HL-60 (cell line): ENCODE measurements around the gene KCNT1.

Experiments used
- DNase-seq, 2 experiments: peaks; one replicate each; pipeline ENCODE4 v3.0.0-alpha.2; 2010 to 2020; ENCODE audit warnings: low read depth in 1 of 2, low spot score in 1 of 2
- H3K27ac ChIP-seq: fragments of 250-450 bp; sonication (Bioruptor Pico); replicated peaks from 2 replicates; pipeline ENCODE4 v1.5.1; 2020; ENCODE audit warnings: mild to moderate bottlenecking, moderate library complexity
- H3K27me3 ChIP-seq: fragments of 250-450 bp; sonication (Bioruptor Pico); 2 replicates; pipeline ENCODE4 v1.5.1; 2021; ENCODE audit warnings: mild to moderate bottlenecking, moderate library complexity; ENCODE audit not compliant: insufficient read depth, poor library complexity, severe bottlenecking
- H3K4me3 ChIP-seq: replicated peaks from 2 replicates; pipeline ENCODE4 v1.5.1; 2011; ENCODE audit warnings: mild to moderate bottlenecking, control low read depth, low read length; ENCODE audit not compliant: insufficient read depth
- CTCF ChIP-seq: IDR thresholded peaks from one replicate; pipeline ENCODE4 v1.5.1; 2011; ENCODE audit warnings: low read length, control low read depth, inconsistent platforms; ENCODE audit not compliant: insufficient read depth
- GABPA ChIP-seq: IDR thresholded peaks from 2 replicates; pipeline ENCODE4 v1.6.1; 2012; ENCODE audit warnings: low read depth
- POLR2AphosphoS5 ChIP-seq: IDR thresholded peaks from 2 replicates; pipeline ENCODE4 v1.6.1; 2012; ENCODE audit warnings: low read depth
- REST ChIP-seq: IDR thresholded peaks from 2 replicates; pipeline ENCODE4 v1.6.1; 2012; ENCODE audit warnings: low read depth; ENCODE audit not compliant: insufficient replicate concordance
- SPI1 ChIP-seq: IDR thresholded peaks from 2 replicates; pipeline ENCODE4 v1.6.1; 2012; ENCODE audit warnings: low read depth, mild to moderate bottlenecking, borderline replicate concordance

Gene KCNT1

GRCh38 chr9:135811801-135812200, 109.8 kb downstream of the KCNT1 start:
- TF ChIP-seq CTCF, result no peak
- TF ChIP-seq REST, result no peak
- TF ChIP-seq GABPA, result no peak
- TF ChIP-seq POLR2AphosphoS5, result no peak
- TF ChIP-seq SPI1, result no peak
- no peak for DNase-seq
- no peak overlapping the region for H3K27ac ChIP-seq
- H3K27me3 ChIP-seq, result no peaks in the 10 kb centered on the region
- no peak overlapping the region for H3K4me3 ChIP-seq

- TF ChIP-seq CTCF (no peak), GABPA (no peak), REST (no peak), POLR2AphosphoS5 (no peak), SPI1 (no peak)
- Histone ChIP-seq H3K4me3 (no peak overlapping the region), H3K27me3 (no peaks in the 10 kb centered on the region), H3K27ac (no peak overlapping the region)
- DNase-seq, result no peak
Measured at GRCh38 chr9:135812961-135813360, 111.0 kb downstream of the KCNT1 start.

GRCh38 chr9:135813671-135814290, 111.8 kb downstream of the KCNT1 start:
- TF ChIP-seq CTCF, result no peak
- no peak for TF ChIP-seq GABPA
- no peak for TF ChIP-seq REST
- no peak for TF ChIP-seq SPI1
- TF ChIP-seq POLR2AphosphoS5, result no peak
- H3K4me3 ChIP-seq, result no peak overlapping the region
- no peaks in the 10 kb centered on the region for H3K27me3 ChIP-seq
- DNase-seq, result no peak
- no peak overlapping the region for H3K27ac ChIP-seq
